ENCODE results near the gene SPNS1. TPM values are rescaled to one million over a fixed set of nuclear protein-coding genes. Genes with fewer than 3 reads are reported as not detected.

Gene SPNS1
- total and polyA plus RNA-seq, 2 of the 8 experiments (the other 6 are each of a cell fraction or from before 2014, with no cell fraction given): 48.8 to 66.9 TPM

DNA sequence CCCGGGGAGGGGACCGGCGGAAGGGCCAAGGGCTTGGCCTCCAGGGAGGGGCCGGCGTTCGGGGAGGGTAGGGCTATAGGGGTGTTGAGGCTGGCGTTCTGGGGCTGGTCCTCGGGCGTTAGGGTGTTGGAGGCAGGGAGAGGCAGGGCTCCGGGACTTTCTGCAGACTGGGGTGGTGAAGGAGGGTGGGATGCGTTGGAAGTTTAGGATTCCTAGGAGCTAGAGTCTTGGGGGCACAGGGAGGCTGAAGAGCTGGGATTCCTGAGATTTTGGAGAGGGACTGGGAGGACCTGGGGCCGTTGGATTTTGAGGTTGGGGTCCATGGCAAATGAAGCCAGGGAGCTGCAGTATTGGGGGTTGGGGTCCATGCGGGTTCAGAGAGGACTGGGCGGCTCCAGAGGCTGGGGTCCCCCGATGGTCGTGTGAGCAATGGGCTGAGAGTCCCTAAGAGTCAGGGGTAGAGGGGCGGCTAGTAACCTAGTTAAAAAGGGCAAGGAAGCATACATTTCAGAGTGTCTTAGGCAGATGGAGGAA, 23.1 kb upstream of the SPNS1 start:
- no peak for FAIRE-seq
- H3K18ac ChIP-seq (ENCODE audit: extremely low read depth, low read length): no peak overlapping the region

More for the DNA sequence above, 23.1 kb upstream of the SPNS1 start:
- DNase-seq (ENCODE audit: low read depth in 1 of 2, low spot score in 2 of 2): no peak
- no peak for TF ChIP-seq POLR2AphosphoS5 (IDR thresholded peaks at IDR 0.05; ENCODE audit: low read depth, low read length)
- peak; percentile 14 for TF ChIP-seq ASH2L (IDR thresholded peaks at IDR 0.05; ENCODE audit: low read length)
- Histone ChIP-seq H4K91ac (replicated peaks; ENCODE audit: insufficient read length, low read length) (no peak overlapping the region), H3K27me3 (replicated peaks in 1 of 4; ENCODE audit: control insufficient read depth in 3 of 4, extremely low read depth in 1 of 4, insufficient read depth in 3 of 4, low read length in 3 of 4) (no peaks in the 10 kb centered on the region), H4K5ac (ENCODE audit: insufficient read length, low read depth, low read length) (no peak overlapping the region), H2BK12ac (ENCODE audit: low read depth, low read length) (no peak overlapping the region), H3K23me2 (ENCODE audit: low read depth, low read length) (no peaks in the 10 kb centered on the region; the same call in 1 of the 2 replicates), H2AFZ (ENCODE audit: low read length) (no peak overlapping the region), H2AK5ac (ENCODE audit: low read depth, low read length) (no peak overlapping the region), H3K9ac (replicated peaks in 1 of 4; ENCODE audit: extremely low read depth in 1 of 4, low read depth in 3 of 4, low read length in 3 of 4) (peak overlapping the region; percentile 66 to 89 (median 77)), H2BK5ac (ENCODE audit: low read depth, low read length) (no peak overlapping the region), H3K23ac (ENCODE audit: insufficient read length) (no peak overlapping the region), H4K20me1 (replicated peaks in 1 of 2; ENCODE audit: control insufficient read depth in 1 of 2, insufficient read depth in 2 of 2, low read length in 2 of 2) (peaks cover 0 to 2% of the 10 kb centered on the region in 2 experiments), H3K4me2 (ENCODE audit: insufficient read depth in 1 of 2, low read depth in 2 of 2, low read length in 2 of 2) (peak overlapping the region; percentile 71 to 76), H3K36me3 (ENCODE audit: control insufficient read depth in 2 of 4, insufficient read depth in 4 of 4, low read length in 3 of 4) (peaks cover 16 to 36% (median 28%) of the 10 kb centered on the region in 4 experiments), H2BK120ac (replicated peaks; ENCODE audit: low read depth, low read length) (no peak overlapping the region), H3K79me1 (ENCODE audit: low read depth, low read length) (peaks cover 9% of the 10 kb centered on the region), H2BK15ac (ENCODE audit: low read length) (no peak overlapping the region), H4K8ac (ENCODE audit: extremely low read depth, insufficient read depth, low read length) (peak overlapping the region; percentile 87), H3K79me2 (ENCODE audit: control insufficient read depth in 1 of 2, insufficient read depth in 2 of 2, low read length in 2 of 2) (peaks cover 3 to 16% of the 10 kb centered on the region in 2 experiments; a peak in 3 of 4 replicates), H3K9me3 (ENCODE audit: insufficient read depth in 2 of 2, low read depth in 1 of 2, low read length in 1 of 2) (no peaks in the 10 kb centered on the region), H3K56ac (replicated peaks; ENCODE audit: insufficient read length, low read depth, low read length) (peak overlapping the region; percentile 74), H3K4me1 (replicated peaks in 1 of 4; ENCODE audit: control insufficient read depth in 3 of 4, insufficient read depth in 4 of 4, low read length in 3 of 4) (peaks cover 0 to 6% (median 0%) of the 10 kb centered on the region in 4 experiments; a peak in 1 of 7 replicates), H3K27ac (ENCODE audit: low read depth, low read length) (no peak overlapping the region), H3K14ac (ENCODE audit: insufficient read length) (no peak overlapping the region), H2BK20ac (ENCODE audit: low read length) (no peak overlapping the region), H3K4me3 (ENCODE audit: extremely low read depth in 1 of 4, insufficient read depth in 2 of 4, low read depth in 3 of 4, low read length in 4 of 4) (peak overlapping the region; percentile 76 to 98 (median 77)), H3K4ac (replicated peaks; ENCODE audit: insufficient read length, low read depth, low read length) (no peak overlapping the region)
- CTCF ChIA-PET (ENCODE audit: partially characterized antibody): interaction anchor here (1.3 to 3.0 kb wide), 3 partner anchors 22 to 105 kb away, joined by 3 to 10 read pairs (median 5); no protein-coding TSS in a partner anchor
- POLR2A ChIA-PET (ENCODE audit: partially characterized antibody): interaction anchor here (0.8 to 2.6 kb wide), 9 partner anchors 9 to 128 kb away, joined by 3 to 13 read pairs (median 4); partner anchors contain the start of genes SH2B1 and SPNS1
- 6% methylated on average over 17 of the region's 17 CpGs; no CpG with 5 or more reads in 1 of the 2 experiments for WGBS, 2 experiments (ENCODE audit: extremely low coverage in 1 of 2, insufficient coverage in 1 of 2, insufficient read length in 1 of 2, insufficient replicate concordance in 2 of 2, low coverage in 1 of 2, low lambda C conversion rate in 2 of 2, missing lambda C conversion rate in 1 of 2)

Data from H1 (cell line).